ENCODE measurements around the gene VEZF1.

The VEZF1 gene

DNA sequence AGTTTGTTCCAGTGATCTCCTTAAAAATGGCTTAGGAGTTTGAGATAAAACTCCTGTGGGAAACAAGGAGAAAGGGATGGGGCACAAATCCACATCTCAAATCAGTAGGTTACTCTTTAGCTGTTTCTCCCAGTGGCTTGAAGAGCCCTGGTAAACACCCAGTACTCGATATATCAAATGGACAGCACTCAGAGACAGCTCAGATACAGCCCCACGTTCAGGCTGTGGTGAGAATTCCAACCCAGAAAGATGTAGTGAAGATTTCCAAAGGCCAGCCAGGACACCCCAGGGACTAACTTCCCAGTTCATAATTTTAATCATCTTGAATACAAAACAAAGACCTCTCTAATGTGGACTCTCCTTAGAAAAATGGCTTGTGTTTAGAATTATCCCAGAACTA, 6.4 kb upstream of the VEZF1 start:
- H3K27ac ChIP-seq (ENCODE audit: low read depth, low read length), result peak overlapping the region; percentile 57
- peaks cover 20% of the 10 kb centered on the region for H3K4me1 ChIP-seq (ENCODE audit: control insufficient read depth, insufficient read depth, low read length)
- H3K27me3 ChIP-seq (ENCODE audit: control insufficient read depth, insufficient read depth, low read length), result no peaks in the 10 kb centered on the region
- no peak overlapping the region for H3K9ac ChIP-seq (ENCODE audit: low read length)
- H3K36me3 ChIP-seq (ENCODE audit: control insufficient read depth, insufficient read depth, low read length), result no peaks in the 10 kb centered on the region
- H3K4me3 ChIP-seq (ENCODE audit: low read length), result no peak overlapping the region

DNA sequence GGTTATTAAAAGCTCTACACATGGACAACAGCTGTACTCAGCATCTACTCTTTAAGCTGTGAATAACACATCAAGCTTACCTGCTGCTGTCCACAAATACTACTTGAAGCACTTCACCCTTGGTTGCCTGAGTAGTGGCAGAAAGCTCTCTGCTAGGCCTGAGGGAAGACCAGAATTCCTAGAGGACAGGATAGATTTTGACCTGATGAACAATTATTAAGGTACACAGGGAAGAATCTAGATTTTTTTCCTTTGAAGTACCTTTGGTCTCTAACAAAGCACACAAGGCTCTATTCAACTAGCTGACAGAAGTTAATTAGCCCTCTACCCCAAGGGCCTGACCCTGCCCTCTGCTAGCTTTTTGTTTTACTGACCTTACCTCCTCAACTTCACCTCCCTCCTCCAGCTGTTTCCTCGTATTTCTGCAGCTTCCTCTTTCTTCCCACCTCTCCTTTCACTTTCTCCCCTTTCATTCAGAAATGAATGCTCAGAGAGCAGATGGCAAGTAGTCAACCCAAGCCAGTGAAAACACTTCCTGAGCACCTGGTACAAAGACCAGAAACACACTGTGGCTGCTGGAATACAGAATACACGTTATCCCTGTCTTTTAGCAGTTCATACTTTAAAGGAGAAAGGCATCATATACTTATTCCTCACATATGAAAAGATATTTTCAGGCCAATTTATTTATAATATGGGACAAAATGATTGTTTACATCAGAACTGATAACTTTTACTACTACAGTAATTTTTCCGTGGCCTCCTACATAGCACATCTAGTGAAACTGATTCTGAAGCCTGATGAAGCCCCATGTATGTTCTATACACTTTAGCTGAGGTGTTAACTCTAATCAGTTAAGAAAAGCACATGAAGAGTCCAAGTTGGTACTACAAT, 5.7 kb upstream of the VEZF1 start:
- no peaks in the 10 kb centered on the region for H3K36me3 ChIP-seq (ENCODE audit: control insufficient read depth, insufficient read depth, low read length)

DNA sequence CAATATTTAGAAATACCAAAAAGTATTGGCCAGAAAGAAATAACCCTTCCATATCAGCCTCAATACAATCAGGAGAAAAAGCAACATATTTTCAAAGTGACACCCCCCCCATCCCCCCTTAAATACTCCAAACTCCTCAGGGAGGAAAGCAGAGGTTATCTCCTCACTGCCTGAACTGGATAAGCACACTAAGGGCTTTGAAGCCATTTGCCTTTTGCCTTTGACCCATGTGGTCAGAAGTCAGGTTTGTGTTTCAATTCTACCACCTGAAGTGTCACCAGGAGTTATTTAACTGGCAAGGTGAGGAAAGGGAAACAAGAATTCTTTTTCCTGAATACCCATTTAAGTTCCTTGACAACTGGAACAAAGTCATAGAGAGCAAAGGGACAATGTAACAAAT, 3.5 kb upstream of the VEZF1 start:
- Histone ChIP-seq H3K9ac (ENCODE audit: low read length) (no peak overlapping the region), H3K36me3 (ENCODE audit: control insufficient read depth, insufficient read depth, low read length) (no peaks in the 10 kb centered on the region), H3K27ac (ENCODE audit: low read depth, low read length) (no peak overlapping the region), H3K27me3 (ENCODE audit: control insufficient read depth, insufficient read depth, low read length) (no peaks in the 10 kb centered on the region), H3K4me3 (ENCODE audit: low read length) (no peak overlapping the region), H3K4me1 (ENCODE audit: control insufficient read depth, insufficient read depth, low read length) (peaks cover 29% of the 10 kb centered on the region)

More for the DNA sequence above, 5.7 kb upstream of the VEZF1 start:
- no peak overlapping the region for H3K9ac ChIP-seq (ENCODE audit: low read length)
- no peak overlapping the region for H3K4me3 ChIP-seq (ENCODE audit: low read length)
- H3K27me3 ChIP-seq (ENCODE audit: control insufficient read depth, insufficient read depth, low read length), result no peaks in the 10 kb centered on the region
- H3K27ac ChIP-seq (ENCODE audit: low read depth, low read length), result peak overlapping the region; percentile 57
- H3K4me1 ChIP-seq (ENCODE audit: control insufficient read depth, insufficient read depth, low read length), result peaks cover 27% of the 10 kb centered on the region

DNA sequence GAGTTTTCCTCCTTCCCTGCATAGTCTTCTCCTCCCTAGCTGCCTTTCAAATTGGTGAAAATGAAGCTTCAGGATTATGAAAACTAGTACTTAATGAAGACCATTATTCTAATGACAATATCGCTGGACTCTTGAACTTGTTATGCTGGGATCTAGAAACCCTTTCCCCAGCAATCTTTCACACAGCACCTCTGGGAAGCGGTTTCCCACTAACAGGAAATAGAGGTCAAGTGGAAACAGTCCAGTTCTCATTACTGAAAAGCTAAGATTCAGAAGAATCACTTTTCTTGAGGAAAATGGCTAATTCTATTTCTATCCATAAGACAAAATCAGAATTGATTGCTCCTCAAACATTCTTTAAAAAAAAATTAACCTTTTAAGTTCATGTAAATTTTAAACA, 2.0 kb upstream of the VEZF1 start:
- no peak overlapping the region for H3K27ac ChIP-seq (ENCODE audit: low read depth, low read length)
- H3K27me3 ChIP-seq (ENCODE audit: control insufficient read depth, insufficient read depth, low read length), result no peaks in the 10 kb centered on the region

DNA sequence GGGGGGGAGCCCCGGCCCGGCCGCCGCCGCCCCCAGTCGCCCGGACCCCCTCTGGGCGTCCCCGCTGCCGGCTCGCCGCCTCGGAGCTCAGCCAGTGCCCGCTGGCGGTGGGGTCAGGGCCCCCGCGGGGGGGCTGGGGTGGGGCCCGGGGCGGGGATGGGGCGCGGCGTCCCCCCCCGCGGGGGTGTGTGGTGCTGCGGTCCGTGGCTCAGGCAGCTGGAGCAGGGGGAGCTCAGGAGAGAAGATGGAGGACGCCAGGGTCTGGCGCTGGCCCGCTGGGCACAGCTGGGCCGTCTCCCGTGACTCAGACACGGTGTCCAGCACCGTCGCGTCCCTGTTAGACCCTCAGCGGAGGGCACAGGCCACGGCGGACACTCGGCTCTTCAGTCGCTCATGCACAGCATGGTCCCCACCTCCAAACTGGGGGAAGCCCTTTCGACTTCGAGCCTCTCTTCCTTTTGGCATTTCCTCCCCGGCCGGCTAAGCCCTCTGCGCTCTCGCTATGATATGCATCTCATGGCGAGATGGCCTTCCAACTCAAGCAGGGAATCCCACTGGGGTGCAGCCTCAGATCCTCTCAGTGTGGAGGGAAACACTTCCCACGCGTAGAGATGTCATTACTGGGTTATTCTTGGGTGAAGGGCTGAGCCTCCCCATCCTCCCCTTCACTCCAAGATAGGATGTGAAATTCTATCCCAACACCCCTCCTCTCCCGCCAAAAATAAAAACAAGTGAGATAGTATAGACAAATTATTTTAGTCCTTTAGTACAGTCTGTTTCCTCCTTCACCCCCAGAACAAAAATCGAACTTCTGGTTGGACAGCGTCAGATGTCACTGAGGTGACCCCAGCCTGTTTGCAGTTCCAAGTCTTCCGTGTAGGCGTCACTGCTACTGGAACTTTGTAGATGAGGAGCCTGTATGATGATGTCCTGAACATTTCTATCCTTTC, 522 bp upstream of the VEZF1 start:
- H3K27me3 ChIP-seq (ENCODE audit: control insufficient read depth, insufficient read depth, low read length), result no peaks in the 10 kb centered on the region
- H3K27ac ChIP-seq (ENCODE audit: low read depth, low read length), result peak overlapping the region; percentile 98
- H3K4me3 ChIP-seq (ENCODE audit: low read length), result peak overlapping the region; percentile 98
- H3K9ac ChIP-seq (ENCODE audit: low read length), result peak overlapping the region; percentile 54
- no peaks in the 10 kb centered on the region for H3K36me3 ChIP-seq (ENCODE audit: control insufficient read depth, insufficient read depth, low read length)
- peaks cover 39% of the 10 kb centered on the region for H3K4me1 ChIP-seq (ENCODE audit: control insufficient read depth, insufficient read depth, low read length)

More for the DNA sequence above, 2.0 kb upstream of the VEZF1 start:
- no peak overlapping the region for H3K4me3 ChIP-seq (ENCODE audit: low read length)
- peaks cover 39% of the 10 kb centered on the region for H3K4me1 ChIP-seq (ENCODE audit: control insufficient read depth, insufficient read depth, low read length)
- no peak overlapping the region for H3K9ac ChIP-seq (ENCODE audit: low read length)
- no peaks in the 10 kb centered on the region for H3K36me3 ChIP-seq (ENCODE audit: control insufficient read depth, insufficient read depth, low read length)

DNA sequence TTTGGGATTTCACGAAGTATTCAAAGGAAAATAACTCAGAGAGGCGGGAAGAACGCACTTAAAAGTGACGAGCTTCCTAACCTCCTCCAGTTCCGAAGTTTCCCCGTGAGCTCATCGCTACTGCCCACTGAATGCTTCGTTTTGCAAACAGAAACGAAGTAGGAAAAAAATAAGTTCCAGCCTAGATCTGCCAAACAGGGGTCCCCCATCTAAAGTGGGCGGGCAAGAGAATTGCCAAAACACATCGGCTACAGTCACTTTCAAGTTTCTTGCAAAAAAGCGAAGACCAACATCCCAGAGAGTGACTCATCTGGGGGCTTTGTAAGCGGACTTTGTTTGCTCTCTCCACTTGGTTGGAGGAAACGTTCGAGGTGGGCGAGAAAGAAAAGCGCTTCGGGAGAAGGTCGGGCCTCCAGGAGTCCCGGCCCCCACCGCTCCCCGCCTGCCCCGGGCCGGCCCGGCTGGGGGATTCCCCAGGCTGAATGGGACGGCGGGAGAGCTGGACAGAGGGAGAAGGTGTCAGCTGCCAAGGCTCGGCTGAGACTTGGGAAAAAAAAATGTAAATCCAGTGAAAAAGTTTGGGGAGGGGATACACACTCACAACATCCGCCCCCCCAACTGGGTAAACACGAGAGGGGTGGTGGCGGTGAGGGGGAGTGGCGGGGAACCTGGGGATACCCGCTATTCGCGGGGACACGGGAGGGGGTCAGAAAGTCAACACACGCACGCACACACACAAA, 1.0 kb downstream of the VEZF1 start:
- H3K4me1 ChIP-seq (ENCODE audit: control insufficient read depth, insufficient read depth, low read length), result peaks cover 49% of the 10 kb centered on the region
- peak overlapping the region; percentile 69 for H3K4me3 ChIP-seq (ENCODE audit: low read length)
- no peaks in the 10 kb centered on the region for H3K27me3 ChIP-seq (ENCODE audit: control insufficient read depth, insufficient read depth, low read length)
- peak overlapping the region; percentile 50 for H3K9ac ChIP-seq (ENCODE audit: low read length)
- peak overlapping the region; percentile 98 for H3K27ac ChIP-seq (ENCODE audit: low read depth, low read length)
- no peaks in the 10 kb centered on the region for H3K36me3 ChIP-seq (ENCODE audit: control insufficient read depth, insufficient read depth, low read length)

DNA sequence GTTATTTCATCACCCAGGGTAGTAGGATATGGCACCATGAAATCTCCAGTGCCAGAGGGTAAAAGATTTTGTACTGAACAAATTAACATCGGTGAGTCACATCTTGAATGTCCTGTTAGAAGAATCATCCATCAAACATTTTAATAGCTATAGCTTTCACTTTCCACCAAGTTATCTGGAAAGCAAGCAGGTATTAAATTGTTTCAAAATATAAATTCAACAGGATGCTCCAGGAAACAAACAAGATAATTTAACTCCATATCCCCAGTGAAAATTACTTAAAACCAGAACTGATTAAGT, 2.4 kb downstream of the VEZF1 start:
- H3K9ac ChIP-seq (ENCODE audit: low read length), result no peak overlapping the region
- no peaks in the 10 kb centered on the region for H3K27me3 ChIP-seq (ENCODE audit: control insufficient read depth, insufficient read depth, low read length)
- peak overlapping the region; percentile 40 for H3K4me3 ChIP-seq (ENCODE audit: low read length)
- peak overlapping the region; percentile 98 for H3K27ac ChIP-seq (ENCODE audit: low read depth, low read length)
- H3K36me3 ChIP-seq (ENCODE audit: control insufficient read depth, insufficient read depth, low read length), result peaks cover 2% of the 10 kb centered on the region
- H3K4me1 ChIP-seq (ENCODE audit: control insufficient read depth, insufficient read depth, low read length), result peaks cover 53% of the 10 kb centered on the region

DNA sequence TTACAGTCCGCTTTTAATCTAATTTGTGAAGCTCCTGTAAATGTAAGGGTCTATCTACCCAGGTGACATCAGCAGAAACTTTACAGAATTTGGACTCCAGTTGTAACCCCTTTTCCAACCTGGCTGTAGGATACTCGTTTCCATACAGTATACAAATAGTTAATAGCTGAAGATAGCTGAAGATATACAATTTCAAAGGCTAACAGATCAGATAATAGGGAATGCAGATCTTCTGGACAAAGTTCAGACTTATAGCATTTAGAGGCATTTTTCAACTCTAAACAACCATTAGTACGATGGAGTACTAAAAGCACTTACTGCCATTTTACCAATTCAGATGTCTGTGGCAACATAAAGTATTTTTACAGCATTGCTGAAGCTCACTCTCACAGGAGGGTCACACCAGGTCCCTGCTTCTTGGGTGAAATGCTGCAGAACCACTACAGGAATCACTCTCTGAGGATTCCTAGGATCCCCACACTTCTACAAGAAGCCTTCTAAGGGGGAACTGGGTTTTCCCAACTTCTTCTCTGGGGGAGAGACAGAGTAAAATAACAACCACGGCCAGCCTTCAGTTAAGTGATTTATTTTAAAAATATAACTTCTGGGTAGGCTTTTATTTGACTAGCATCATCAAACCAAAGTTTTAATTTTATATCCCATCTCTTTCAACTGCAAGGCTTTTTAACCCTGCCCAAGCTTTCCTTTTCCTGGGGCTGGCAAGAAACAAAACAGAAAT, 2.9 kb downstream of the VEZF1 start:
- H3K27ac ChIP-seq (ENCODE audit: low read depth, low read length), result peak overlapping the region; percentile 98
- peaks cover 7% of the 10 kb centered on the region for H3K36me3 ChIP-seq (ENCODE audit: control insufficient read depth, insufficient read depth, low read length)
- peak overlapping the region; percentile 40 for H3K4me3 ChIP-seq (ENCODE audit: low read length)
- H3K27me3 ChIP-seq (ENCODE audit: control insufficient read depth, insufficient read depth, low read length), result no peaks in the 10 kb centered on the region
- H3K9ac ChIP-seq (ENCODE audit: low read length), result no peak overlapping the region
- H3K4me1 ChIP-seq (ENCODE audit: control insufficient read depth, insufficient read depth, low read length), result peaks cover 53% of the 10 kb centered on the region

DNA sequence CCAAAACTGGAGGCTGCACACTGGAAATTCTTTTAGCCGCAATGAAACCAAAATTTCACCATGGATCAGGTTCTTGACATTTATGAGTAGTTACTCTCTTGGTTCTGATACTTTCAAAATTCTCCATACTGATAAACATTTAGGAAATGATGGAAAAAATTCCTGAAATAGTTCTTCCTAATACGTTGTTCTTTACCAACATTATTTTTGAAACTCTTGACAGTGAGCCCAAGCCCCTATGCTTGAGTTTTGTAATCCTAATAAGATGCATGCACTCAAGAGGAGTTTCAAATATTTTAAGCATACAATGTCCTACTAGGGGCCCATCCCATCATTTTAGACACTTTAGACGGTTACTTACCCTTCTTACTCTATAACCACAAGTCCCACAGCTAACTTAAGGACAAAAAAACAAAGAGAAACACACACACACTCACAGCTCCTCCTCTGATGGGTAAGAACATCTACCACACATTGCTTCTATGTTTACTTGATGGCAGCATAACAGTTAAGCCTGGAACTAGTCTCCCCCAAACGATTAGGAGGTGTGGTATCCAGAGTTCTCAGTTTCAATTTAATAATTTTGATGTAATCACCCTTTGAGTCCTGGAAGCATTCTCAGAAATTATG, 3.7 kb downstream of the VEZF1 start:
- Histone ChIP-seq H3K27me3 (ENCODE audit: control insufficient read depth, insufficient read depth, low read length) (no peaks in the 10 kb centered on the region), H3K4me1 (ENCODE audit: control insufficient read depth, insufficient read depth, low read length) (peaks cover 53% of the 10 kb centered on the region), H3K27ac (ENCODE audit: low read depth, low read length) (peak overlapping the region; percentile 98), H3K4me3 (ENCODE audit: low read length) (no peak overlapping the region), H3K36me3 (ENCODE audit: control insufficient read depth, insufficient read depth, low read length) (peaks cover 7% of the 10 kb centered on the region), H3K9ac (ENCODE audit: low read length) (no peak overlapping the region)

DNA sequence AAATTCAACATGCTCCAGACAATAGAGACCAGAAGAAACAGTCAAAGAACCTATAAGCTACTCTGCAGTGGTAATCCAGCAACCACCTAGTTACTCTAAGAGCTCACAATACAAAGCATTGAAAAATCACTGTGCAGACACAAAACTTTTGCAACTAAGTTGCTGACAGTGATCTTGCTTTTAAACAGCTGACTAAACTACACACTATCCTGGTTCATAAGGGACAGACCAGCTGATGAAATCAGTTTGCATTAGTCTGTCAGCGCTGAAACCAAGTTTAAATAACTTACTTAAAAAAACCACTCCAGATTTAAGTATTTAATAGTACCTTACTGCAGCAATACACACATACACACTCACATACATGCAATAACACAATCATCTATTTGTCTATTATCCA, 4.6 kb downstream of the VEZF1 start:
- no peaks in the 10 kb centered on the region for H3K27me3 ChIP-seq (ENCODE audit: control insufficient read depth, insufficient read depth, low read length)
- no peak overlapping the region for H3K4me3 ChIP-seq (ENCODE audit: low read length)
- peaks cover 13% of the 10 kb centered on the region for H3K36me3 ChIP-seq (ENCODE audit: control insufficient read depth, insufficient read depth, low read length)
- peak overlapping the region; percentile 98 for H3K27ac ChIP-seq (ENCODE audit: low read depth, low read length)
- no peak overlapping the region for H3K9ac ChIP-seq (ENCODE audit: low read length)
- H3K4me1 ChIP-seq (ENCODE audit: control insufficient read depth, insufficient read depth, low read length), result peaks cover 45% of the 10 kb centered on the region

DNA sequence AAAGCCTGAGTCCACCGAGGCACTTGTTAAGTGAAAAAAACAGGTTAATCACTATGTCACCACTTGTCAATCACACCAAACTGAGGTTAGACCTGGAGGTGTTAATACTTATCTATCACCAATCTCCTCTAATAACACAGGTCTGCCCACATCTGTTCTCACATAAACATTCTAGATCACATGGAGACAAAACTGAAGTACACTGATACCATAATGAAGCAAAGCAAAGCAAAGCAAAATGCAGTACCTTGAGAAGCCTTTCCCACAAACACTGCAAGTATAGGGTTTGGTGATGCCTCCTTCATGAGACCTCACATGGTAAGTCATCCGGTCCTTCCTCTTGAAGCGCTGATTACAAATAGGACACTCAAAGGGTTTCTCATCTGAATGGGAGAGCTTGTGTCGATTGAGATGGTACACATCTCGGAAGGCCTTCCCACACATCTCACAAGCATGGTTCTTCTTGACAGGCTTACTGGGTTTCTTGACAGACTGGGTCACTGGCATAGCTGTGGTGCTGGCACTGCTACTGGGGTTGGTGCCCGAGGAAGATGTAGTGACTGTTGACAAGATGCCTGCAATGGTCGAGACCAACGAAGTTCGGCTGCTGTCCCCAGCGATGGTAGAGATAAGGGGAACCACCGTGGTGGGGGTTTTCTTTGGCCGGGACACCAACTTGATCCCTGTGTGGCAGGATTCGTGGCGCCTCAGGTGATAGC, 5.4 kb downstream of the VEZF1 start:
- peaks cover 18% of the 10 kb centered on the region for H3K36me3 ChIP-seq (ENCODE audit: control insufficient read depth, insufficient read depth, low read length)
- H3K4me1 ChIP-seq (ENCODE audit: control insufficient read depth, insufficient read depth, low read length), result peaks cover 45% of the 10 kb centered on the region
- H3K4me3 ChIP-seq (ENCODE audit: low read length), result no peak overlapping the region
- no peak overlapping the region for H3K9ac ChIP-seq (ENCODE audit: low read length)
- H3K27me3 ChIP-seq (ENCODE audit: control insufficient read depth, insufficient read depth, low read length), result no peaks in the 10 kb centered on the region
- no peak overlapping the region for H3K27ac ChIP-seq (ENCODE audit: low read depth, low read length)
